Measurements from ENCODE around the gene ZBTB33. TPM values are rescaled to one million over a fixed set of nuclear protein-coding genes. Genes with fewer than 3 reads are reported as not detected.

ZBTB33 gene
- total and polyA plus RNA-seq, 4 donors = 6.1 to 18.1 (median 11.5) TPM

- peak overlapping the region; percentile 70 to 96 (median 89) for H3K4me3 ChIP-seq (ENCODE audit: low read depth in 1 of 3, low read length in 3 of 3)
- peak overlapping the region; percentile 86 to 97 for H3K27ac ChIP-seq (ENCODE audit: low read depth in 1 of 2, low read length in 2 of 2)
- WGBS = under 1% methylated on average over 43 of the region's 43 CpGs
- TF ChIP-seq YY1 (IDR thresholded peaks at IDR 0.05) (peak; percentile 75), SP1 (IDR thresholded peaks at IDR 0.05) (peak; percentile 49), ZBTB33 (IDR thresholded peaks at IDR 0.05) (peak; percentile 51), EGR1 (IDR thresholded peaks at IDR 0.05; ENCODE audit: low read depth in 2 of 2) (no peak), RAD21 (IDR thresholded peaks at IDR 0.05) (peak; percentile 23 to 37), HNF4A (conservative IDR thresholded peaks at IDR 0.05) (peak; percentile 23 to 29), MAX (IDR thresholded peaks at IDR 0.05) (no peak), NR2F2 (IDR thresholded peaks at IDR 0.05) (peak; percentile 98), GABPA (IDR thresholded peaks at IDR 0.05 in 1 of 2, conservative IDR thresholded peaks at IDR 0.05 in 1 of 2) (peak; percentile 65 to 78), RXRA (IDR thresholded peaks at IDR 0.05) (peak; percentile 44 to 56), JUND (IDR thresholded peaks at IDR 0.05) (no peak), FOXA2 (IDR thresholded peaks at IDR 0.05) (peak; percentile 66), REST (IDR thresholded peaks at IDR 0.05) (peak; percentile 67), HNF4G (IDR thresholded peaks at IDR 0.05) (no peak), CTCF (IDR thresholded peaks at IDR 0.05; ENCODE audit: low read depth, low read length, missing input control) (no peak), ATF3 (IDR thresholded peaks at IDR 0.05) (no peak), TAF1 (conservative IDR thresholded peaks at IDR 0.05) (no peak), FOXA1 (IDR thresholded peaks at IDR 0.05) (peak; percentile 34)
- peaks cover 0 to 15% (median 4%) of the 10 kb centered on the region in 4 donors for H3K4me1 ChIP-seq (ENCODE audit: control insufficient read depth in 4 of 4, insufficient read depth in 4 of 4, low read length in 3 of 4)
- peak; percentile 80 for DNase-seq (ENCODE audit: low spot score)
- peak overlapping the region; percentile 69 to 83 for H3K9ac ChIP-seq (ENCODE audit: low read depth in 1 of 2, low read length in 2 of 2)
- peaks cover 0 to 2% (median 0%) of the 10 kb centered on the region in 4 donors for H3K27me3 ChIP-seq (ENCODE audit: control insufficient read depth in 4 of 4, insufficient read depth in 4 of 4, low read length in 3 of 4)
- H3K9me3 ChIP-seq (ENCODE audit: control insufficient read depth in 4 of 4, low read length in 3 of 4) = no peaks in the 10 kb centered on the region
- no peaks in the 10 kb centered on the region for H3K36me3 ChIP-seq (ENCODE audit: control insufficient read depth in 4 of 4, insufficient read depth in 3 of 4, low read depth in 1 of 4, low read length in 3 of 4)
Measured at GRCh38 chrX:120244735-120245498, 5.7 kb upstream of the ZBTB33 start.
